SU-DHL-6 (cell line): Measurements from ENCODE around the gene POLR3H.

Experiments used
- EZH2phosphoT487 ChIP-seq: fragments of 200-600 bp; sonication (generic), shearing (Covaris generic); conservative IDR thresholded peaks from 2 replicates; pipeline ENCODE4 v1.6.1; 2018; ENCODE audit warnings: mild to moderate bottlenecking, antibody characterized with exemption, low read length, moderate library complexity, mixed read lengths
- TF ChIP-seq, protein P1 (sequence below): fragments of 200-600 bp; sonication (generic); IDR thresholded peaks from one replicate; pipeline ENCODE4 v1.5.1; 2017; ENCODE audit warnings: antibody characterized with exemption, mild to moderate bottlenecking, low read length, moderate library complexity; ENCODE audit not compliant: insufficient read depth, poor library complexity, severe bottlenecking

DNA sequence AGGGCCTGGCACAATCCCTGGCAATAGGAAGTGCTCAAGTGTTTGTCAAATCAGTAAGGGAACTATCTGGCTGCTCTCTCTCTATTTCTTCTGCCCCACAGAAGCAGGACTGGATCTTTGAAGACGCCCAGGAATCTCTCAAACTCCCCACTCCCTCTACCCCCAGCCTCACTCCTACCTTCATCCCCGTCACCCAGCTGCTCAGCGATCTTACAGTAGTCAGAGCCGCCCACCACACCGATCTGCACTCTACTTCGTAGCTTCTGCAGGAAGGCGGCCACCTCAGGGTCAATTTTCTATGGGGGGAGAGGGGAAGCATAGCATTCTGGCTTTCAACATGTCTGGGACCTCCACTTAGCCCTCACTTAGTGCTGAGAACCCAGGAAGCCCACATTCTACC is 41.6 kb upstream of the POLR3H start:
- TF ChIP-seq, protein P1, sequence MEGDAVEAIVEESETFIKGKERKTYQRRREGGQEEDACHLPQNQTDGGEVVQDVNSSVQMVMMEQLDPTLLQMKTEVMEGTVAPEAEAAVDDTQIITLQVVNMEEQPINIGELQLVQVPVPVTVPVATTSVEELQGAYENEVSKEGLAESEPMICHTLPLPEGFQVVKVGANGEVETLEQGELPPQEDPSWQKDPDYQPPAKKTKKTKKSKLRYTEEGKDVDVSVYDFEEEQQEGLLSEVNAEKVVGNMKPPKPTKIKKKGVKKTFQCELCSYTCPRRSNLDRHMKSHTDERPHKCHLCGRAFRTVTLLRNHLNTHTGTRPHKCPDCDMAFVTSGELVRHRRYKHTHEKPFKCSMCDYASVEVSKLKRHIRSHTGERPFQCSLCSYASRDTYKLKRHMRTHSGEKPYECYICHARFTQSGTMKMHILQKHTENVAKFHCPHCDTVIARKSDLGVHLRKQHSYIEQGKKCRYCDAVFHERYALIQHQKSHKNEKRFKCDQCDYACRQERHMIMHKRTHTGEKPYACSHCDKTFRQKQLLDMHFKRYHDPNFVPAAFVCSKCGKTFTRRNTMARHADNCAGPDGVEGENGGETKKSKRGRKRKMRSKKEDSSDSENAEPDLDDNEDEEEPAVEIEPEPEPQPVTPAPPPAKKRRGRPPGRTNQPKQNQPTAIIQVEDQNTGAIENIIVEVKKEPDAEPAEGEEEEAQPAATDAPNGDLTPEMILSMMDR: no peak
- no peak for TF ChIP-seq EZH2phosphoT487
